ENCODE results near the gene NUCKS1.
A peak's percentile ranks its signal among the peaks of the same experiment; 100 is the strongest.

Gene NUCKS1

DNA sequence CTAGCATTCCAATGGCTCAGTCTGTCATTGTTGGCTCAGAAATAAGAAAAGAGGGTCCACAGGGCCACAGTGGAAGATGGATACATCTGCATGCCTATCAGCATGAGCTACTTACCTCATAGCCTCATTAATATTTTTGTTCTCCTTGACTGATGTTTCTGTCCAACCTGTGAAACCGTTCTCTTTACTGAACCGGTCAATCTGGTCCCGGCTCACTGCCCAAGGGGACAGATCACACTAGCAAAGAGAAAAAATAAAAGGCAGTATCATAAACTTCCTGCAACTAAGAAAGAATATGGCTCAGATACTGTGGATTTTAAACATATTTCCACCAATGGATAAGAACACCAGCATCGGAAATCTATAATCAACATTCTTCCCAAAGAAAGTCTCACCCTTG, 20.6 kb upstream of the NUCKS1 start:
- DNase-seq, result no peak

DNA sequence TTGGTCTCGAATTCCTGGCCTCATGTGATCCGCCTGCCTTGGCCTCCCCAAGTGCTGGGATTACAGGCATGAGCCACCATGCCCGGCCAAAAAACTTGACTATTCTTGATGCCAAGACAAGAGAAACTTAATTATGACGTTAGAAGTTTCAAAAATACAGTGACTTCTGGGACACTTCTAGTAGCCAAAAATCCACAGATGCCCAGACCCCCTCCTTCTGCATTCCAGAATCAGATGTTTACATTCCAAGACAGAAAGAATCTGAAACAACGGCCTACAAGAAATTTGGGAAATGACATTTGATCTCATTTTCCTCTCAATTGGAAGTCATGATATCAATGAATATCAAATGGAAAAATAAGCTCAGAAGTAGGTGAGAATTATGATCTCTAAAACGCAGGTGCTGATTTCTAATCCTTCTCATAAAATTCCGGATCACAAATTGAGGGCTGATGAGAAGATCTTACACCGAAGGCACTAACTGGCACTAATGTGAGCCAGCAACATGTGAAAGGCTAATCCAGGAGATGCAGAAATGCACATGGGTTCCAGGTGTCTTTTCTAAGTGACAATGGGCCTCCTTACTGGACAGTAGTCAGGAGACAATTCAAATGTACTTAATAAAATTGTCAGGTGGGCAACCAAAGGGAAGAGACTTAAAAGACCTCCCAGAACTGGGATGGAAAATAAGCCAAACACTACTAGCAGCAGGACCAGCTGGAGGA, 19.8 kb upstream of the NUCKS1 start:
- DNase-seq, result peak; percentile 52

DNA sequence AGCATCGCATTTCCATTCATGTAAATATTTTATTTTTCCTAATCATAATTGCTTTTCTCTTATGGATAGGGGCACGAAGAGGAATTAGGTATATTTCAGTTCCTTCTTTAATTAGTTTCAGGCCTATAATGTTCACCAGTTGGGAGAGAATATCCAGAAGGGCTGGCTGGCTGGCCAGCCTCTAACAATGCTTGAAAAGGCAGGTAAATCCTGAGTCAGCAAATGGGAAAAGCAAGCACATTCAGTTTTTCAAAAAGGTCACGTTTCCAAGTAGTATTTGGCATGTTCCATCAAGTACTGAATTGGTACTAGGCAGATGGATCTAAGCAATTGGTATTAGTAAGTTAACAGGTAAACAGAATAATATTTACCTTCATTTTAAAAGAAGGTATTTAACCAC, 17.3 kb upstream of the NUCKS1 start:
- no peak for DNase-seq

DNA sequence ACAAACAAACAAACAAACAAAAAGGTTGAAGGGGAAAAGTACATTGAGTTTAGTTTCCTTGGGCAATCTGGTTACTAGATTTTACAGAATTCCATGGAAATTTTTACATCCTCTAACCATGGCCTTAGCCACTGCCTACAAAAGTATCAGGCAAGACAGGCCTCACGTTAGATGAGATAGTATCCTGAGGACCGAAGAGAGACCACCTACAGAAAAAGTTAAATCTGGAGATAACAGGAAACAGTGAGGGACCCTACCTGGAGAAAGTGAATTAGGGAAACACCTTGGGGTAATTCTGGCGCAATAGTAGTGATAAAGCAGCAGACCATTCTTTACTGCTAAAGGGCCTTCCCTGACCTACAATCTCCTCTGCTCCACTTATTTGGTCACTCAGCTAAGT, 16.6 kb upstream of the NUCKS1 start:
- no peak for DNase-seq

DNA sequence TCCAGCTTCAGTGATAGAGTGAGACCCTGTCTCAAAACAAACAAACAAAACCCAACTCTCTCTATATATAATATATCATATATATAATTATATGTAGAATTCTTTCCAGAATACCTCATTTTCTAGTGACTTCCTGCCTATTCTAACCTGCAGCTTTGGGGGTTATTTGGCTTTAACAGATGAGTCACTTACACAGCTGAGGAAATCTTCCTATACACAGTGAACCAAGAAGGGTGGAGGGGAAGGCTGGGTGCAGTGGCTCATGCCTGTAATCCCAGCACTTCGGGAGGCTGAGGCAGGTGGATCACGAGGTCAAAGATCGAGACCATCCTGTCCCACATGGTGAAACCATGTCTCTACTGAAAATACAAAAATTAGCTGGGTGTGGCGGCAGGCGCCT, 16.1 kb upstream of the NUCKS1 start:
- peak; percentile 56 for DNase-seq

DNA sequence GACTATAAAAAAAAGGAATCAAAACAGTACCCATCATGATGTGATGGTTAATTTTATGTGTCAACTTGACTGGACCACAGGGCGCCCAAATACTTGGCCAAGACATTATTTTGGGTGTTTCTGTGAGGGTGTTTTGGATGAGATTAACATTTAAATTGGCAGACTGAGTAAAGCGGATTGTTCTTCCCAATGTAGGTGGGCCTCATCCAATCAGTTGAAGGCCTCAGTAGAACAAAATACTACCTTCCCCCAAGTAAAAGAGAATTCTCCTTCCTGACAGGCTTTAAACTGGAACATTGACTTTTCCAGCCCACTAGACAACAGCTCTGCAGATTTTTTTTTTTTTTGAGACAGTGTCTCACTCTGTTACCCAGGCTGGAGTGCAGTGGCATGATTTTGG, 14.6 kb upstream of the NUCKS1 start:
- no peak for DNase-seq

DNA sequence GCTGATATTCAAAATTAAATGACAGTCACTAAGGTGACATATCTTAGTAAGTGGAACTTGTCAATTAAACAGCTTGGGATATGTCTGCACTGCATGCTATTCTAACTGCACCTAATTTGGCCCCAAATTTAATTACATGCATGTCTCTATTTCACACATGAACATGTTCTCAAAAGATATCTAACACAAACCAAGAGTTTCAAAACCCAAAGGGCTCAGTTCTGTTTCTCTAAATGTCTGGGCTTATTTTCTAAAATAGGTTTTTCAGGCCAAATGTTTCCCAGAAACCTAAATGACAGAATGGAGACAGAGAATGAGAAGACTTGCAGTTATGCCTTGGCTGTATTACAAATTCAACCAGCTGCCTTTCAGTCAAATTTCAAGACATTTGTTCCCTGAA, 14.0 kb upstream of the NUCKS1 start:
- DNase-seq, result no peak

DNA sequence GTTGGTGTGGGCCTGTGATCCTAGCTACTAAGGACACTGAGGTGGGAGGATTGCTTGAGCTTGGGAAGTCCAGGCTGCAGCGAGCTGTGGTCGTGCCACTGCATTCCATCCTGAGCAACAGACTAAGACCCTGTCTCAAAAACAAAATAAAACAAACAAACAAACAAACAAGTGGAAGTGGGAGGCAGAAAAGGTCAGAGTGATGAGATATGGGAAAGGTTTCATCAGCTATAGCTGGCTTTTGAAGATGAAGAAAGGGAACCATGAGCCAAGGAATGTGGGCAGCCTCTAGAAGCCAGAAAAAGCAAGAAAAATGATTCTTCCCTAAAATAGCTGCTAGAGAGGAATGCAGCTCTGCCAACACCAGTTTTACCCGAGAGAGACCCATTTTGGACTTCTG, 10.6 kb upstream of the NUCKS1 start:
- DNase-seq, result no peak

DNA sequence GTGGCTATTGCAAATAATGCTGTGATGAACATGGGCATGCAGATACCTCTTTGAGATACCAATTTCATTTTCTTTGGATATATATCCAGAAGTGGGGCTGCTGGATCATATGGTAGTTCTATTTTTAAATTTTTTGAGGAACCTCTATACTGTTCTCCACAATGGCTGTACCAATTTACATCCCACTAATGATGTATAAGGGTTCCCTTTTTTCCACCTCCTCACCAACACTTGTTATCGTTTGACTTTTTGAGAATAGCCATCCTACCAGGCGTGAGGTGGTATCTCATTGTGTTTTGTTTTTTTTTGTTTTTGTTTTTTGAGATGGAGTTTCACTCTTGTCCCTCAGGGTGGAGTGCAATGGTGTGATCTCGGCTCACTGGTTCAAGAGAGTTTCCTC, 6.6 kb upstream of the NUCKS1 start:
- DNase-seq, result no peak

DNA sequence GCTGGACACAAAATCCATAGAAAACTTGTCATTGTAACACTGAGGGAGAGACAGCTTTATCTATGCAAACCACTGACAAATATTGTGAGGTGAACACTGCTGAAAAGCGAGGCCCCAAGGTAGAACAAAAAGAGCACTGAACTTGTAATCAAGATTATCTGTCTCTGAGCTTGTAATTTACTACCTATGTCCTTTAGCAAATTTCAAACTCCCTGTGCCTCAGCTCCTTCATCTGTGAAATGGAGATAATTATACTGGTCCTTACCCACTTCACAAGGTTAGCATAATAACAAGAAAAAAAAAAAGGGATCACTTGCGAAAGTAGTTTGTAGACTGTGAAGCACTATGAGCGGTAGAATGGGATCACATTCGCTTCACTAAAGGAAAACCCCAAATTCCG, 4.9 kb upstream of the NUCKS1 start:
- DNase-seq, result no peak

DNA sequence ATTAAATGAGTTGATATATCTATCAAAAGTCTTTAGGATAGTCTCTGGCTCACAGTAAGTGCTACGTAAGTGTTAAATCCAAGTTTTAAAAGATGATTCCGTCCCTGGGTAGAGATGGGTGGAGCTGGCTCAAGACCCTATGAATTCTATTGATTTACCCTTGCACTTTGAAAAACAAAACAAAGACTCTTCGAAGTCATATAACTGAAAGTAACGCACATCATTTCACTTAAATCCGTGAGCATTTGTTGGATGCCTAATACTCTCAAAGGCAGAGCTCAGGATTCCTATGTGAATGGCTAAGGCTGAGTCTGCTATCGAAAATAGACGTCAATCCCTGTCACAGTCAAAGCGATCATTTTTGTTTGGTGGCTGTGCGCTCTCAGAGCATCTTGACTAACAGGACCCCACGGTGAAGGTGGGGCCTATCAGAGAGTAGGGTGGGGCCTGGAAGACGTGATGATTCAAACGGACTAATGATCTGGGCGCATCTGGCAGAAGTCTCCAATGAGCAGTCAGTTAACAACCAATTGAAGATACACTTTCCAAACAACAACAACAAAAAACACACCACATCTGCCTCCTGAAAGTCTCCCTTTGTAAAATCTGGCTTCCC, 1.2 kb upstream of the NUCKS1 start:
- DNase-seq, result peak; percentile 40

DNA sequence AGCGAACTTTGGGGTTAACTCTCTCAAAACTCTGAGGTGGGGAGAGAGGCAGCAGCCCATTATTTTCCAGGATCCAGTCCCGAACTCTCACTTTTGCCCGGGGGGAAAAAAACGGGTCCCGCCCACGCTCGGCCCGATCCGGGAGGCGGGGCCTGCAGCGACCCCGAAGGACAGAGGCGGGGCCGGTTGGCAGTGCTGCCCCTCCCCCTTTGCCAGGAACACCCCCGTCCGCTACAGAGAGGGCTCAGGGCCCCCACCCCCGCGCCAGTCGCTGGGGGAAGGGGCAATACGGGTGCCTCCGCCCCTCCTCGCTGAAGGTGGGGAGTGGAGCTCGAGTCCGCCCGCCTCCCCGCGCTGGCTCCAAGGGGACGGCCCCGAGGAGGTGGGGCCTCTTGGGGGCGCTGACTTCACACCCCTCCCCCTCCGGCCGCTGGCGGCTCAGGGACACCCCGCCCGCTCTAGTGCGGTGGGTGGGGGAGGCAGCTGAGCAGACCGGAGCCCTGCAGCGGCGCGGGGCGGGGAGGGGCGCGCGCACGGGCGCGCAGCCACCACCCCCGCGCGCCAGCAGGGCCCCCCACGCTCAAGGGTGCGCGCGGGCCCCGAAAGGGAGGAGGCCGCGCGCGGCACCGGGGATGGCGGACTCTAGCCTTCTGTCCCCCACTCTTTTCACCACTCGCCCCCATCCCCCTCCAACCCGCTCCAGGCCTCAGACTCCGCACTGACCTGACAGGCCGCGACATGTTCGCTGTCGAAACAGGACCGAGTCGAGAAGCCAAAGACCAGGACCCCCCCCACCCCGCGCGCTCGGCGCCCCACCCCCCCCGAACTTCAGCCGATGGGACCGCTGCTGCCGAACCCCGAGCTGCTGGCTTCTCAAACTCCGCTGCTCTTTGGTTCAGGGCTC, 496 bp downstream of the NUCKS1 start:
- peak; percentile 97 for DNase-seq

DNA sequence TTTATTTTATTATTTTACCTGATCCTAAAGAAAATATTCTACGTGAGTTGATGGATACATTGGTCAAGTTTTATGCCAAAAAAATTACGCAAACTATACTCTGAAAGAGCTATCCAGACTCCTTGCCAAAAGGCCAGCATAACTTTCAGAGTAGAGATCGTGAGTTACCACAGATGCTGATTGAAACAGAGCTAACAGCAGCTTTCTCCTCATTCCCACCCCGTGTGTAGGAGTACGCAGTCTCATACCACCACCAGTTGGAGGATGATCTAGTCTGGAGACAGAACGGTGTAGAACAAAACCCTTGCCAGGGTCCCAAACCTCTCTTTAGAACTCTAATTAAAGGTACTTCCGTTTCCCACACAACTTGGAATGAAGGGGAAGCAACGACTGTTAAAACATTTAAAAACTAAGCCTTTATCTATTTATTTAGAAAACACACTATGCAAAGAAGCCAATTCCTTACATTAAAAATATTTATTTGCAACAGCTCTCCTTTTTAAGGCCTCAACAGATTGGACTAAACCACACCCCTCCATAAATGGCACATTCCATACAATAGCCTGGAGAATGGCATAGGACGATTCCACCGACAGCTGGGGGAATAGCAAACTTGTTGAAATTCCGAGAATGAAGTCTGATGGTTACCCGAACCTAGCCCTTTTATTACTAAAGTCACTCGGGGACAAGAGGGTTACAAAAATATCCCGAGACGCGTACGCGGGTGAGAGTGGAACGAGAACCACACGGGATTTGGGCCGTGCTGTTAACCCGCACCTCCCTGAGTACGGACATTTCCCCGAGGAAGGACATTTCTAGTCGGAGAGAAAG, 1.4 kb downstream of the NUCKS1 start:
- peak; percentile 53 for DNase-seq

DNA sequence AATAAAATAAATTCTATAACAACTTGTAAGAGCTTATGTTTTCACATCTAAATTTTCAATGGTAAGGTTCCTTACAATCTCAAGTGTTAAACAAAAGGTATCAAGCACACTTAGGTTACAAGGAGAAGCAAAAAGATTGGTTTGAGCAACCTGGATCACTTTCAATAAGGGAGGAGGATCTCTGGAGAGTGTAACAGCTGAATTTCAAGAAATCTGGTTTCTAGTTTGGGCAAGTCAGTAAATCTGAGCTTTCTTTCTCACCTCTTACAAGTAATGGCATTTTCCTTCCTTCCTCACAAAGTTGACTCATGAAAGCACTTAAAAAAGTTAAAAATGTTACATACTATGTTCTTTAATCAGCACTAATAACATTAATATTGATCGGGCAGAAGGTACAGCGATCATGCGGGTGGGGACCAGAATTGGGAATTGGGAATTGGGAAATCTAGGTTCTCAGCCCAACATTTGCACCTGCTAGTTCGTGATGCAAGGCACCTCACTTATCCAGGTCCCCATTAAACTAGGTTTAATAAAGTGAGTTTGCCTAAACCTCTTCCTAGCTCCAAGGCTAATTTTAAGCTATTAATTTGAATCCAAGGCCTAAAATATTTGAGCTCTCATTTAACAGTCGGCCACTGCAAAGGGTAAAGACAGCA, 3.1 kb downstream of the NUCKS1 start:
- no peak for DNase-seq

DNA sequence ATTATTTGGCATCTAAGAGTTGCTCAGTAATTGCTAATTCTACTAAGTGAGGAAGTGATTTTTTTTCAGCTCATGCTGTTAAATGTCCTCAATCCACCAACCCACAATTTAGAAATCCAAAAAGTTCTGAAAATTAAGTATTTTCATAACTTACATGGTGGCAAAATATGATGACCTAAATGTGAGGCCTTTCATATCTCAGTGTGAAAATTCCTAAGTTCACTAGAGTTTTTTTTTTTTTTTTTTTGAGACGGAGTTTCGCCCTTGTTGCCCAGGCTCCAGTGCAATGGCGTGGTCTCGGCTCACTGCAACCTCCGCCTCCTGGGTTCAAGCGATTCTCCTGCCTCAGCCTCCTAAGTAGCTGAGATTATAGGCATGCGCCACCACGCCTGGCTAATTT, 5.6 kb downstream of the NUCKS1 start:
- DNase-seq, result no peak

DNA sequence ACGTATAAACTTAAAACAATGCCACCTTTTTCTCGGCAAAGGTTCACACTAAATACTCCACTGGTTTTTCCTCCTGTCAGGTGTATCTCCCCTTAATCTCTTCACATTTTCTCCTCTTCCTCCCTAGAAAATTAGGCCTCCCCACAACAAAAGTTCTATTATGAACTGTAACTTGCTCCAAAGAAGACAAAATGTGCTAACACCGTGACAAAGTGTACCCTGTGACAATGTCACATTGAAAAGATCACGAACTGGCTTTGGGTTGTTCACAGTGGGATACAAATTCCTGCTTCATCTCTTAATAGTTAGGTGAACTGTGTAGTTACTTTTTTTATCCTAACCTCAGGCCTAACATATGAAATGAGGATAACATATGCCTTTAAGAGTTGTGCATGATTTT, 6.0 kb downstream of the NUCKS1 start:
- DNase-seq, result no peak

DNA sequence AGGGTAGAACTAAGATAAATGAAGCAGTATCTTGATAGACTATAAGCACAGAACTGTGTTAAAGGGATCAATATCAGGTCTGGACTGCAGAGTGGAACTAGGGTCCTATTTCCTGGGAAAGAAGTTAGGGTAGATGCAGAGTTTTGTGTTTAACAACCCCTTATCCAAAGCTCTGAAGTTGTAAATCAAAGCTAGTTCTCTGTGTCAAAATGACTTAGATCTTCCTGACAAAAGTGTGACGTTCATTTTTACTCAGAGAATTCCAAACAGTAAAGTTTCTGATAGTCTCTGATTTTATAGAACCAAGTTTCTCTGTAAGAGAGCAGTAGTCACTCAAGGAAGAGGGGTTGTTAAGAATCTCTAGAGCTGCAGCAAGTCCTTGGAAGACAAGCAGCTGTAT, 8.3 kb downstream of the NUCKS1 start:
- no peak for DNase-seq

DNA sequence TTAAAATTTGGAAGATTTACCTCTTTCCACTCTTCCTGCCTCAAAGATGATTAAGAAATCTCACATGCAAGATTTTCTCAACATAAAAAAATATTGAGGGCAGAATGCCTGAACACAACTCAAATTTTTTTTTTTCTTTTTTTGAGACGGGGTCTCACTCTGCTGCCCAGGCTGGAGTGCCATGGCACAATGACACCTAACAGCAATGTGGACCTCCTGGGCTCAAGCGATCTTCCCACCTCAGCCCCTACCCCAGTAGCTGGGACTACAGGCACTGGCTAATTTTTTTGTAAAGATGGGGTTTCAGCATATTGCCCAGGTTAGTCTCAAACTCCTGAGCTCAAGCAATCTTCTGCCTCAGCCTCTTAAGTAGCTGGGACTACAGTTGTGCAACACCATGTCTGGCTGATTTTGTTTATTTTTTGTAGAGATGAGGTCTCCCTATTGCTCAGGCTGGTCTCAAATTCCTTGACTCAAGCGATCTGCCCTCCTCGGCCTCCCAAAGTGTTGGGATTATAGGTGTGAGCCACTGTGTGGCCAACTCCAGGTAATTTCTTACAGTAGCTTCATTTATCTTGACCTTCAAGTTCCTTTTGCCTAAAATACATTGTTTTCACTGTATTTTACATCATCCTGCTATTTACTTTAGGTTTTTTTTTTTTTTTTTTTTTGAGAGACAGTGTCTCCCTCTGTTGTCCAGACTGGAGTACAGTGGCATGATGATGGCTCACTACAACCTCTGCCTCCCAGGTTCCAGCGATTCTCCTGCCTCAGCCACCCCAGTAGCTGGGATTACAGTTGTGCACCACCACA, 10.4 kb downstream of the NUCKS1 start:
- DNase-seq, result peak; percentile 27

DNA sequence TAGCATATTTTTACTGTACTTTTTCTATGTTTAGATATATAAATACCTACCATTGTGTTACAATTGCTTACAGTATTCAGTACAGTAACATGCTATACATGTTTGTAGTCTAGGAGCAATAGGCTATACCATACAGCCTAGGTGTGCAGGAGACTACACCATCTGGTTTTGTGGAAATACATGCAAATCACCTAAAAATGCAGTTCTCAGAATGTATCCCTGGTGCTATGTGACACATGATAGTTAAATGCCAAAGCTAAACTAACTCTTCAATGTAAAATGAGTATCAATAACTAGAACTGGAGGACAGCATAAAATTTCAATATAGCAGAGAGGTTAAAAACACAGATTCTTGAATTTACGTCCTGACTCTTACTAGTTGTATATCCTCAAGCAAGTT, 14.8 kb downstream of the NUCKS1 start:
- no peak for DNase-seq

DNA sequence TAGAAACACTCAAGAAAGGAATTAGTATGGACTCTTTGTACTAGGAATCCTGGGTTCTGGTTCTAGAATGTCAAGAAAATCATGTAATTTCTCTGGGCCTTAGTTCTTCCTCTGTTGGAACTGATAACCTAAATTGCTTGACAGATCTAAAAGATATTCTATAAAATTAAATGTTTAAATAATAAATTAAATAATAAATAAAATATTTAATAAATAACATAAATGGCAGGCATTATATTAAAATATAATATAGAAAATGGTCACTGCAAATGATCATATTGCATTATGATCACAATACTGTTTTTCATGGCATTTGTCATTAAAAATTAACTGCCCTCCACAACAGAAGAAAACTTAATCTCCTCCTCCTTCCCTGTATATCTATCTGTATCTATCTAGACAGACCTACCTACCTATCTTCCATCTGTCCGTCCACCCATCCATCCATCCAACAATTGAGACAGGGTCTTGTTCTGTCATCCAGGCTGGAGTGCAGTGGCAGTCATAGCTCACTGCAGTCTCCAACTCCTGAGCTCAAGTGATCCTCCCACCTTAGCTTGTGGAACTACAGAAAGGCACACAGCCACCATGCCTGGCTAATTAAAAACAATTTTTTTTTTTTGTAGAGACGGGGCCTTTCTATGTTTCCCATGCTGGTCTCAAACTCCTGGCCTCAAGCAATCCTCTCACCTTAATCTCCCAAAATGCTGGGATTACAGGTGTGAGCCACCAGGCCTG, 16.4 kb downstream of the NUCKS1 start:
- DNase-seq, result no peak
